HEK293 (cell line): ENCODE data around the gene RFX4.

Source experiments
- BCL11B ChIP-seq: fragments of 450-650 bp; formaldehyde crosslinking; IDR thresholded peaks from 2 replicates; pipeline ENCODE4 v1.5.1; 2016; ENCODE audit warnings: low read depth, missing biosample characterization, missing genetic modification characterization
- GLIS1 ChIP-seq: fragments of 450-650 bp; formaldehyde crosslinking; IDR thresholded peaks from 2 replicates; pipeline ENCODE4 v1.5.1; 2016; ENCODE audit warnings: missing biosample characterization, missing genetic modification characterization
- MZF1 ChIP-seq: fragments of 450-650 bp; formaldehyde crosslinking; IDR thresholded peaks from 2 replicates; pipeline ENCODE4 v1.5.1; 2017; ENCODE audit warnings: missing biosample characterization, missing genetic modification characterization, borderline replicate concordance
- PRDM1 ChIP-seq: fragments of 450-650 bp; formaldehyde crosslinking; IDR thresholded peaks from 2 replicates; pipeline ENCODE4; 2016; ENCODE audit warnings: missing biosample characterization, missing genetic modification characterization
- PRDM10 ChIP-seq: fragments of 450-650 bp; formaldehyde crosslinking; IDR thresholded peaks from 2 replicates; pipeline ENCODE4 v1.5.1; 2016; ENCODE audit warnings: missing biosample characterization, missing genetic modification characterization
- WT1 ChIP-seq: fragments of 450-650 bp; formaldehyde crosslinking; IDR thresholded peaks from 2 replicates; pipeline ENCODE4 v1.5.1; 2016; ENCODE audit warnings: missing biosample characterization, missing genetic modification characterization
- YY1 ChIP-seq: fragments of 450-650 bp; formaldehyde crosslinking; IDR thresholded peaks from 2 replicates; pipeline ENCODE4 v1.5.1; 2018; ENCODE audit warnings: missing biosample characterization, missing genetic modification characterization
- YY2 ChIP-seq: fragments of 450-650 bp; formaldehyde crosslinking; IDR thresholded peaks from 2 replicates; pipeline ENCODE4 v1.5.1; 2016; ENCODE audit warnings: missing biosample characterization, missing genetic modification characterization
- ZBTB7A ChIP-seq: fragments of 450-650 bp; formaldehyde crosslinking; IDR thresholded peaks from 2 replicates; pipeline ENCODE4 v1.5.1; 2016; ENCODE audit warnings: low read depth, missing biosample characterization, missing genetic modification characterization
- ZBTB8A ChIP-seq: fragments of 450-650 bp; formaldehyde crosslinking; IDR thresholded peaks from 2 replicates; pipeline ENCODE4 v1.5.1; 2016; ENCODE audit warnings: missing biosample characterization, missing genetic modification characterization
- ZNF114 ChIP-seq: fragments of 450-650 bp; formaldehyde crosslinking; IDR thresholded peaks from 2 replicates; pipeline ENCODE4 v1.5.0; 2017; ENCODE audit warnings: missing biosample characterization, missing genetic modification characterization
- ZNF174 ChIP-seq: fragments of 450-650 bp; formaldehyde crosslinking; IDR thresholded peaks from 2 replicates; pipeline ENCODE4 v1.5.0; 2017; ENCODE audit warnings: missing biosample characterization, mild to moderate bottlenecking, missing genetic modification characterization
- ZNF19 ChIP-seq: fragments of 450-650 bp; formaldehyde crosslinking; IDR thresholded peaks from 2 replicates; pipeline ENCODE4; 2016; ENCODE audit warnings: missing biosample characterization, missing genetic modification characterization, low read depth
- ZNF214 ChIP-seq: fragments of 450-650 bp; formaldehyde crosslinking; IDR thresholded peaks from 2 replicates; pipeline ENCODE4 v1.5.1; 2017; ENCODE audit warnings: missing biosample characterization, mild to moderate bottlenecking, missing genetic modification characterization, borderline replicate concordance
- ZNF221 ChIP-seq: fragments of 450-650 bp; formaldehyde crosslinking; IDR thresholded peaks from 2 replicates; pipeline ENCODE4 v1.5.1; 2017; ENCODE audit warnings: missing biosample characterization, missing genetic modification characterization, borderline replicate concordance
- ZNF416 ChIP-seq: fragments of 450-650 bp; formaldehyde crosslinking; IDR thresholded peaks from 2 replicates; pipeline ENCODE4 v1.5.1; 2016; ENCODE audit warnings: missing biosample characterization, missing genetic modification characterization
- ZNF48 ChIP-seq: fragments of 450-650 bp; formaldehyde crosslinking; IDR thresholded peaks from 2 replicates; pipeline ENCODE4 v1.5.1; 2016; ENCODE audit warnings: missing biosample characterization, missing genetic modification characterization
- ZNF521 ChIP-seq: fragments of 450-650 bp; formaldehyde crosslinking; IDR thresholded peaks from 2 replicates; pipeline ENCODE4 v1.5.1; 2017; ENCODE audit warnings: missing biosample characterization, mild to moderate bottlenecking, missing genetic modification characterization
- ZNF558 ChIP-seq: fragments of 450-650 bp; formaldehyde crosslinking; IDR thresholded peaks from 2 replicates; pipeline ENCODE4 v1.5.1; 2016; ENCODE audit warnings: missing biosample characterization, missing genetic modification characterization
- ZSCAN18 ChIP-seq: fragments of 450-650 bp; formaldehyde crosslinking; IDR thresholded peaks from 2 replicates; pipeline ENCODE4 v1.5.1; 2016; ENCODE audit warnings: missing biosample characterization, missing genetic modification characterization
- TF ChIP-seq, protein P1 (sequence below): fragments of 450-650 bp; formaldehyde crosslinking; IDR thresholded peaks from 2 replicates; pipeline ENCODE4 v1.5.1; 2016; ENCODE audit warnings: missing biosample characterization, missing genetic modification characterization
- TF ChIP-seq, protein P2 (sequence below): fragments of 450-650 bp; formaldehyde crosslinking; IDR thresholded peaks from 2 replicates; pipeline ENCODE4; 2016; ENCODE audit warnings: missing biosample characterization, missing genetic modification characterization
- TF ChIP-seq, protein P3 (sequence below): fragments of 450-650 bp; formaldehyde crosslinking; IDR thresholded peaks from 2 replicates; pipeline ENCODE4 v1.5.1; 2016; ENCODE audit warnings: missing biosample characterization, missing genetic modification characterization
- TF ChIP-seq, protein P4 (sequence below): fragments of 450-650 bp; formaldehyde crosslinking; IDR thresholded peaks from 2 replicates; pipeline ENCODE4 v1.5.1; 2016; ENCODE audit warnings: missing biosample characterization, missing genetic modification characterization
- TF ChIP-seq, protein P5 (sequence below): fragments of 450-650 bp; formaldehyde crosslinking; IDR thresholded peaks from 2 replicates; pipeline ENCODE4 v1.5.1; 2016; ENCODE audit warnings: missing biosample characterization, missing genetic modification characterization
- TF ChIP-seq, protein P6 (sequence below): fragments of 450-650 bp; formaldehyde crosslinking; IDR thresholded peaks from 2 replicates; pipeline ENCODE4 v1.5.1; 2017; ENCODE audit warnings: missing biosample characterization, missing genetic modification characterization

RFX4 gene

GRCh38 chr12:106774005-106774807, 191.4 kb downstream of the RFX4 start, which contains the start of gene RIC8B (continued):
- peak; percentile 61; the same call in 1 of the 2 replicates for TF ChIP-seq GLIS1 (tag by site-specific recombination)
- TF ChIP-seq ZNF48 (tag by site-specific recombination), result no peak
- TF ChIP-seq ZNF174 (tag by site-specific recombination), result no peak
- TF ChIP-seq ZSCAN18 (tag by site-specific recombination), result no peak
- TF ChIP-seq ZNF221 (tag by site-specific recombination), result no peak
- peak; percentile 64; the same call in 1 of the 2 replicates for TF ChIP-seq ZBTB7A
- no peak for TF ChIP-seq ZNF416
- TF ChIP-seq YY2 (tag by site-specific recombination), result peak; percentile 24
- TF ChIP-seq YY1 (tag by site-specific recombination), result peak; percentile 60; the same call in 1 of the 2 replicates
- TF ChIP-seq MZF1 (tag by site-specific recombination), result no peak
- TF ChIP-seq ZNF114 (tag by site-specific recombination), result no peak
- peak; percentile 26; the same call in 1 of the 2 replicates for TF ChIP-seq ZNF558 (tag by site-specific recombination)
- peak; percentile 89 for TF ChIP-seq PRDM1 (tag by site-specific recombination)
- no peak for TF ChIP-seq ZNF521 (tag by site-specific recombination)
- TF ChIP-seq PRDM10, result peak; percentile 76
- TF ChIP-seq, protein P1, sequence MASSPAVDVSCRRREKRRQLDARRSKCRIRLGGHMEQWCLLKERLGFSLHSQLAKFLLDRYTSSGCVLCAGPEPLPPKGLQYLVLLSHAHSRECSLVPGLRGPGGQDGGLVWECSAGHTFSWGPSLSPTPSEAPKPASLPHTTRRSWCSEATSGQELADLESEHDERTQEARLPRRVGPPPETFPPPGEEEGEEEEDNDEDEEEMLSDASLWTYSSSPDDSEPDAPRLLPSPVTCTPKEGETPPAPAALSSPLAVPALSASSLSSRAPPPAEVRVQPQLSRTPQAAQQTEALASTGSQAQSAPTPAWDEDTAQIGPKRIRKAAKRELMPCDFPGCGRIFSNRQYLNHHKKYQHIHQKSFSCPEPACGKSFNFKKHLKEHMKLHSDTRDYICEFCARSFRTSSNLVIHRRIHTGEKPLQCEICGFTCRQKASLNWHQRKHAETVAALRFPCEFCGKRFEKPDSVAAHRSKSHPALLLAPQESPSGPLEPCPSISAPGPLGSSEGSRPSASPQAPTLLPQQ (tag by site-specific recombination), result peak; percentile 79
- TF ChIP-seq BCL11B (tag by site-specific recombination), result no peak
- TF ChIP-seq, protein P2, sequence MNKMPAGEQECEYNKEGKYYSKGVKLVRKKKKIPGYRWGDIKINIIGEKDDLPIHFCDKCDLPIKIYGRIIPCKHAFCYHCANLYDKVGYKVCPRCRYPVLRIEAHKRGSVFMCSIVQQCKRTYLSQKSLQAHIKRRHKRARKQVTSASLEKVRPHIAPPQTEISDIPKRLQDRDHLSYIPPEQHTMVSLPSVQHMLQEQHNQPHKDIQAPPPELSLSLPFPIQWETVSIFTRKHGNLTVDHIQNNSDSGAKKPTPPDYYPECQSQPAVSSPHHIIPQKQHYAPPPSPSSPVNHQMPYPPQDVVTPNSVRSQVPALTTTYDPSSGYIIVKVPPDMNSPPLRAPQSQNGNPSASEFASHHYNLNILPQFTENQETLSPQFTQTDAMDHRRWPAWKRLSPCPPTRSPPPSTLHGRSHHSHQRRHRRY, result no peak
- TF ChIP-seq, protein P3, sequence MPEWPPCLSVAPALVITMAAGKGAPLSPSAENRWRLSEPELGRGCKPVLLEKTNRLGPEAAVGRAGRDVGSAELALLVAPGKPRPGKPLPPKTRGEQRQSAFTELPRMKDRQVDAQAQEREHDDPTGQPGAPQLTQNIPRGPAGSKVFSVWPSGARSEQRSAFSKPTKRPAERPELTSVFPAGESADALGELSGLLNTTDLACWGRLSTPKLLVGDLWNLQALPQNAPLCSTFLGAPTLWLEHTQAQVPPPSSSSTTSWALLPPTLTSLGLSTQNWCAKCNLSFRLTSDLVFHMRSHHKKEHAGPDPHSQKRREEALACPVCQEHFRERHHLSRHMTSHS, result no peak
- peak; percentile 78; the same call in 1 of the 2 replicates for TF ChIP-seq ZBTB8A (tag by site-specific recombination)
- TF ChIP-seq, protein P4, sequence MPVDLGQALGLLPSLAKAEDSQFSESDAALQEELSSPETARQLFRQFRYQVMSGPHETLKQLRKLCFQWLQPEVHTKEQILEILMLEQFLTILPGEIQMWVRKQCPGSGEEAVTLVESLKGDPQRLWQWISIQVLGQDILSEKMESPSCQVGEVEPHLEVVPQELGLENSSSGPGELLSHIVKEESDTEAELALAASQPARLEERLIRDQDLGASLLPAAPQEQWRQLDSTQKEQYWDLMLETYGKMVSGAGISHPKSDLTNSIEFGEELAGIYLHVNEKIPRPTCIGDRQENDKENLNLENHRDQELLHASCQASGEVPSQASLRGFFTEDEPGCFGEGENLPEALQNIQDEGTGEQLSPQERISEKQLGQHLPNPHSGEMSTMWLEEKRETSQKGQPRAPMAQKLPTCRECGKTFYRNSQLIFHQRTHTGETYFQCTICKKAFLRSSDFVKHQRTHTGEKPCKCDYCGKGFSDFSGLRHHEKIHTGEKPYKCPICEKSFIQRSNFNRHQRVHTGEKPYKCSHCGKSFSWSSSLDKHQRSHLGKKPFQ (tag by site-specific recombination), result no peak
- TF ChIP-seq, protein P5, sequence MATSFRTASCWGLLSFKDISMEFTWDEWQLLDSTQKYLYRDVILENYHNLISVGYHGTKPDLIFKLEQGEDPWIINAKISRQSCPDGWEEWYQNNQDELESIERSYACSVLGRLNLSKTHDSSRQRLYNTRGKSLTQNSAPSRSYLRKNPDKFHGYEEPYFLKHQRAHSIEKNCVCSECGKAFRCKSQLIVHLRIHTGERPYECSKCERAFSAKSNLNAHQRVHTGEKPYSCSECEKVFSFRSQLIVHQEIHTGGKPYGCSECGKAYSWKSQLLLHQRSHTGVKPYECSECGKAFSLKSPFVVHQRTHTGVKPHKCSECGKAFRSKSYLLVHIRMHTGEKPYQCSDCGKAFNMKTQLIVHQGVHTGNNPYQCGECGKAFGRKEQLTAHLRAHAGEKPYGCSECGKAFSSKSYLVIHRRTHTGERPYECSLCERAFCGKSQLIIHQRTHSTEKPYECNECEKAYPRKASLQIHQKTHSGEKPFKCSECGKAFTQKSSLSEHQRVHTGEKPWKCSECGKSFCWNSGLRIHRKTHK (tag by site-specific recombination), result no peak
- TF ChIP-seq WT1 (tag by site-specific recombination), result no peak; the same call in none of the 2 replicates
- no peak for TF ChIP-seq ZNF214
- no peak for TF ChIP-seq ZNF19
- TF ChIP-seq, protein P6, sequence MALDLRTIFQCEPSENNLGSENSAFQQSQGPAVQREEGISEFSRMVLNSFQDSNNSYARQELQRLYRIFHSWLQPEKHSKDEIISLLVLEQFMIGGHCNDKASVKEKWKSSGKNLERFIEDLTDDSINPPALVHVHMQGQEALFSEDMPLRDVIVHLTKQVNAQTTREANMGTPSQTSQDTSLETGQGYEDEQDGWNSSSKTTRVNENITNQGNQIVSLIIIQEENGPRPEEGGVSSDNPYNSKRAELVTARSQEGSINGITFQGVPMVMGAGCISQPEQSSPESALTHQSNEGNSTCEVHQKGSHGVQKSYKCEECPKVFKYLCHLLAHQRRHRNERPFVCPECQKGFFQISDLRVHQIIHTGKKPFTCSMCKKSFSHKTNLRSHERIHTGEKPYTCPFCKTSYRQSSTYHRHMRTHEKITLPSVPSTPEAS (tag by site-specific recombination), result no peak
